Retinal pigment epithelial cell (primary cell): ENCODE results near the gene TMEM255B.

Source experiments
- DNase-seq: peaks from one replicate; pipeline ENCODE4 v3.0.0-alpha.2; 2010; ENCODE audit warnings: low read depth
- H3K4me3 ChIP-seq: 2 replicates; pipeline ENCODE4 v1.5.1; 2011; ENCODE audit warnings: mild to moderate bottlenecking, low read length, control low read depth, moderate library complexity
- CTCF ChIP-seq: conservative IDR thresholded peaks from 2 replicates; pipeline ENCODE4 v1.5.1; 2011; ENCODE audit warnings: low read depth, low read length, control low read depth, inconsistent platforms

TMEM255B gene

GRCh38 chr13:113777311-113778260 lies 18.6 kb downstream of the TMEM255B start:
- no peak for DNase-seq
- H3K4me3 ChIP-seq = no peak overlapping the region
- TF ChIP-seq CTCF = no peak

- no peak overlapping the region for H3K4me3 ChIP-seq
- no peak for DNase-seq
Observed at GRCh38 chr13:113781571-113781970, 22.5 kb downstream of the TMEM255B start.

GRCh38 chr13:113782472-113782871 lies 23.4 kb downstream of the TMEM255B start:
- no peak overlapping the region for H3K4me3 ChIP-seq
- no peak for TF ChIP-seq CTCF
- DNase-seq = no peak

More at GRCh38 chr13:113781571-113781970, 22.5 kb downstream of the TMEM255B start:
- no peak for TF ChIP-seq CTCF

DNA sequence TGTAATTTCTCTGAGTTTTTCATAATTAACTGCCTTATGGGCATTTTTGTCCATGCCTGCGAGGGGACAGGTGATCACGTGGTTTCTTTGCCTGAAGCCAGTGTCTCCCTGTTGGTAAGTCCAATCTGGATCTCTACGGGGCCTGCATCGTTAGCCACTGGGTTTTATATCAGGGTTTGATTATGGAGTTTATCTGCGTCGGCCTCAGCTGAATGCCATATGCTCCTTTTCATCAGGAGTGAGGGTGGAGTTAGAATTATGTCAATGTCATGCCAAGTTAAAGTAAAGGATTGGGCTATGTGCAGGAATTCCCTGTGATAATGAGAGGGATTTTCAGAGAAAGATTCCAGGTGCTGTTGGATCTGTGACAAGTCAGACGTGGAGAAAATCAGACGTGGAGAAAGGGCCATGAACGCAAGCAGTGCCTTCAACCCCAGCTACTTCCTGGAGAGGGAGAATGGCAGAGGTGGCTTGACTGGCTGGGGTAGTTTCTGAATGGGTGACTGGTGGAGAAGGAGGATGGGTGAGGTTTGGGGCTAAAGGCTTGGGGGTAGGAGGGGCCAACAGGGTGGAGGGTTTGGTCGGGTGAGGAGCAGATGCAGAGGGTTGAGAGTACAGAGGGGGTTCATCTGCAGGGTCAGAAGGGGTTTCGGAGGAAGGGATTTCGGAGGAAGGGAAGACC lies 24.3 kb downstream of the TMEM255B start:
- no peak overlapping the region for H3K4me3 ChIP-seq
- no peak for DNase-seq
- TF ChIP-seq CTCF = no peak

DNA sequence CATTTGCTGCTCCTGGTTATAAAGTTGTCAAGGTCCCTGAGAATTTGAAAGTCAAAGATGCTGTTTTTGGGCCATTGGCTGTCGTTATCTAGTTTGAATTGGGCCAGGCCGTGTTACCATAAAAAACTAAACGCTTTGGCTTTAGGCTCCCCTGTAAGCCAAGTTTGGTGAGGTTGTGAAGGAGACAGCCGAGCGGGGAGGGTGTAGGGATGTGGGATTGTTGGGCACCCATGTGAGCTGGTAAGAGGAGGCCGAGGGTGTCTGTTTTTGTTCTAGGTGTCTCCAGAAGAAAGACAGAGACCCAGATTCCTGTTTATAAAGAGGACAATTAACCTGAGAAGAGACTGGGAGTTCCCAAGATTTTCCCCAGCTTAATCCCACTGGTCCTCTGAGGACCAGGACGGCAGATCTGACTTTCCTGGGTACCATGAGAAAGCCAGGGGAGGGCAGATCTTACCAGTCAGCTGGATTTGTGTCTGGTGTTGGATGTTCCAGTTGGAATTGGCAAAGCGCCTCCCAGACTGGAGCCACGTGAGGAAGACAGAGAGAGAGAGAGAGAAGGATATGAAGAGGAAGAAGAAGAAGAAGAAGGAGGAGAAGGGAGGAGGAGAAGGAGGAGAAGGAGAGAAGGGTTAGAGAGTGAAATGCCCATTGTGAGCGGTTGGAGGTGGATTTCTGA lies 25.1 kb downstream of the TMEM255B start:
- no peak for TF ChIP-seq CTCF
- DNase-seq = no peak
- H3K4me3 ChIP-seq = no peak overlapping the region

DNA sequence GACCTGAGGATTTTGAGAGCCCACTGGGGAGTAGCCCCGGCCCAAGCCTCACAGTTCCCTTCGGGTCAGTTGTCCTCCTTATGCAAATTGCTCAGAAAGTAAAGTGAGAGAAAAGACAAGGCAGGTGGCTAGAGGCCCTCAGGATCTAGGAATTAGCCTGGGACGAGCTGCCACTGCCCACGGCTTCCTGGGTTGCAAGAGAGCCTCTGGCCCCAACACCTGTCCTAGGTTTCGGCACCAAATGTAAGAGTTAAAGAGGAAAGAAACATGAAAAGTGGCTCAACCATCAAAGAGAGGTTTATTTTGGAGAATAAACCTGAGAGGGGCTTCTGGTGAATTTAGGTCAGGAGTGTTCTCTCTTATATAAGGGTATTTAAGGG lies 25.6 kb downstream of the TMEM255B start:
- H3K4me3 ChIP-seq = no peak overlapping the region
- no peak for DNase-seq
- TF ChIP-seq CTCF = no peak
